GM12878 (cell line): ENCODE results near the gene ZNF785. TPM values are rescaled to one million over a fixed set of nuclear protein-coding genes. Genes with fewer than 3 reads are reported as not detected.

Experiments
- ATAC-seq: fragments of 200-7000 bp; cut with Tn5 transposase; 3 replicates; pipeline ENCODE4 v1.9.1; 2020; ENCODE audit warnings: mild to moderate bottlenecking, moderate library complexity
- BruUV-seq: library from RNA; stranded (reverse); fragments of 400-500 nt; replicated peaks from 2 replicates; lab custom pipeline; 2021; lab: Mats Ljungman, UMichigan
- CTCF ChIA-PET: fragments of 300-600 bp; sonication (Branson Sonifier 250); formaldehyde crosslinking; extraction: SDS; loops from one replicate; lab custom pipeline; 2021; ENCODE audit warnings: inconsistent platforms; lab: Yijun Ruan, JAX
- POLR2A ChIA-PET: fragments of 350-600 bp; formaldehyde crosslinking; extraction: SDS; loops from one replicate; lab custom pipeline; 2021; ENCODE audit warnings: inconsistent platforms; lab: Charles Lee
- RAD21 ChIA-PET: fragments of 300-600 bp; sonication (Branson Sonifier 250); formaldehyde crosslinking; loops from one replicate; lab custom pipeline; 2023; ENCODE audit warnings: antibody characterized with exemption; ENCODE audit not compliant: unreplicated experiment; lab: Charles Lee
- SMC1A ChIA-PET: fragments of 300-600 bp; sonication (Branson Sonifier 250); formaldehyde crosslinking; loops from one replicate; lab custom pipeline; 2023; ENCODE audit not compliant: unreplicated experiment, uncharacterized antibody; lab: Charles Lee
- DNase-seq: peaks from one replicate; pipeline ENCODE4 v3.0.0-alpha.2; 2011; ENCODE audit warnings: low read depth, low spot score
- FAIRE-seq: peaks from 3 replicates; lab custom pipeline; 2011; peaks lifted over from hg19 to GRCh38; lab: Jason Lieb, UNC
- H2AFZ ChIP-seq: 2 replicates; pipeline ENCODE4 v1.6.0; 2011; ENCODE audit warnings: low read depth, low read length, control low read depth; ENCODE audit not compliant: control insufficient read depth
- H3K27ac ChIP-seq: 2 replicates; pipeline ENCODE4 v1.5.1; 2011; ENCODE audit warnings: control low read depth; ENCODE audit not compliant: control insufficient read depth, insufficient read depth
- H3K27me3 ChIP-seq, 2 experiments: replicated peaks in 1 of 2; 2 replicates each; pipeline versions ENCODE4 v1.6.0 to v1.6.1; 2011; ENCODE audit warnings: low read length in 1 of 2; ENCODE audit not compliant: control insufficient read depth in 2 of 2, insufficient read depth in 2 of 2
- H3K36me3 ChIP-seq, 2 experiments: 2 replicates each; pipeline ENCODE4 v1.5.1; 2011; ENCODE audit warnings: low read length in 1 of 2; ENCODE audit not compliant: control insufficient read depth in 2 of 2, insufficient read depth in 2 of 2
- H3K4me1 ChIP-seq: 2 replicates; pipeline ENCODE4 v1.6.1; 2011; ENCODE audit warnings: mild to moderate bottlenecking, low read length, moderate library complexity, mixed read lengths; ENCODE audit not compliant: control insufficient read depth, insufficient read depth
- H3K4me2 ChIP-seq: 2 replicates; pipeline ENCODE4 v1.6.0; 2011; ENCODE audit warnings: control low read depth; ENCODE audit not compliant: control insufficient read depth, insufficient read depth
- H3K4me3 ChIP-seq: fragments of 200-600 bp; sonication (generic); 2 replicates; pipeline ENCODE4 v1.5.1; 2016
- H3K79me2 ChIP-seq: 2 replicates; pipeline ENCODE4 v1.6.0; 2011; ENCODE audit warnings: low read length; ENCODE audit not compliant: control insufficient read depth, insufficient read depth
- H3K9ac ChIP-seq: 2 replicates; pipeline ENCODE4 v1.8.0; 2011; ENCODE audit warnings: low read length, control low read depth, mixed read lengths; ENCODE audit not compliant: control insufficient read depth, insufficient read depth
- H3K9me3 ChIP-seq: replicated peaks from 3 replicates; pipeline ENCODE4 v1.5.1; 2011; ENCODE audit warnings: mild to moderate bottlenecking, low read length; ENCODE audit not compliant: control insufficient read depth, insufficient read depth
- H4K20me1 ChIP-seq: 2 replicates; pipeline ENCODE4 v1.6.0; 2011; ENCODE audit not compliant: control insufficient read depth, insufficient read depth
- ASH2L ChIP-seq: fragments of 300-600, 200-600 bp; sonication (generic); IDR thresholded peaks from 2 replicates; pipeline ENCODE4 v1.6.1; 2017; ENCODE audit warnings: low read depth, mild to moderate bottlenecking, borderline replicate concordance
- BHLHE40 ChIP-seq, 2 experiments: fragments of 450-650 bp in 1 of 2; IDR thresholded peaks; 2 replicates each; pipeline ENCODE4 v1.6.1; 2011 to 2017; ENCODE audit warnings: low read depth in 2 of 2, borderline replicate concordance in 1 of 2, improper control_type of control experiment in 1 of 2, low read length in 1 of 2, mild to moderate bottlenecking in 1 of 2
- BMI1 ChIP-seq: fragments of 450-650 bp; IDR thresholded peaks from 2 replicates; pipeline ENCODE4 v1.6.1; 2016; ENCODE audit warnings: mild to moderate bottlenecking, moderate library complexity, borderline replicate concordance
- CREM ChIP-seq: IDR thresholded peaks from 2 replicates; pipeline ENCODE4 v1.6.1; 2014; ENCODE audit warnings: antibody characterized with exemption, low read depth
- CTCF ChIP-seq, 3 experiments: IDR thresholded peaks in 2 of 3; conservative IDR thresholded peaks in 1 of 3; 2 replicates each; pipeline ENCODE4 v1.5.1; 2011; ENCODE audit warnings: low read depth in 3 of 3, low read length in 3 of 3, mild to moderate bottlenecking in 3 of 3, control low read depth in 2 of 3, moderate library complexity in 2 of 3, inconsistent platforms in 1 of 3, mixed read lengths in 1 of 3; ENCODE audit not compliant: control insufficient read depth in 2 of 3, insufficient read depth in 1 of 3; ENCODE audit errors: extremely low read depth in 1 of 3
- EP300 ChIP-seq, 2 experiments: fragments of 150-350 bp in 1 of 2; IDR thresholded peaks; 2 replicates each; pipeline ENCODE4 v1.6.1; 2011 to 2012; ENCODE audit warnings: low read depth in 2 of 2, low read length in 2 of 2, borderline replicate concordance in 1 of 2, improper control_type of control experiment in 1 of 2, inconsistent platforms in 1 of 2; ENCODE audit not compliant: control insufficient read depth in 1 of 2
- GABPA ChIP-seq: IDR thresholded peaks from 2 replicates; pipeline ENCODE4 v1.6.1; 2014; ENCODE audit warnings: antibody characterized with exemption, low read depth, mild to moderate bottlenecking, inconsistent platforms
- LARP7 ChIP-seq: fragments of 450-650 bp; IDR thresholded peaks from 2 replicates; pipeline ENCODE4 v1.6.1; 2017; ENCODE audit warnings: mild to moderate bottlenecking
- MAX ChIP-seq: IDR thresholded peaks from 2 replicates; pipeline ENCODE4 v1.6.1; 2012; ENCODE audit warnings: low read depth, low read length, improper control_type of control experiment
- RAD51 ChIP-seq: fragments of 450-650 bp; IDR thresholded peaks from 2 replicates; pipeline ENCODE4 v1.6.1; 2016; ENCODE audit warnings: moderate library complexity, mild to moderate bottlenecking, inconsistent platforms
- RCOR1 ChIP-seq: conservative IDR thresholded peaks from 2 replicates; pipeline ENCODE4 v1.6.1; 2012; ENCODE audit warnings: low read depth, low read length, improper control_type of control experiment
- SIN3A ChIP-seq: IDR thresholded peaks from 2 replicates; pipeline ENCODE4 v1.6.1; 2012; ENCODE audit warnings: low read depth, low read length, improper control_type of control experiment
- SKIL ChIP-seq: fragments of 450-650 bp; IDR thresholded peaks from 2 replicates; pipeline ENCODE4 v1.6.1; 2017; ENCODE audit warnings: mild to moderate bottlenecking, low read depth, inconsistent platforms; ENCODE audit not compliant: poor library complexity, severe bottlenecking
- SREBF1 ChIP-seq: IDR thresholded peaks from 2 replicates; pipeline ENCODE4 v1.6.1; 2012; ENCODE audit warnings: mild to moderate bottlenecking, low read length
- STAT1 ChIP-seq: fragments of 450-650 bp; conservative IDR thresholded peaks from 2 replicates; pipeline ENCODE4 v1.6.1; 2014; ENCODE audit warnings: antibody characterized with exemption, mild to moderate bottlenecking
- SUPT20H ChIP-seq: IDR thresholded peaks from 2 replicates; pipeline ENCODE4 v1.6.1; 2011; ENCODE audit warnings: low read depth, mild to moderate bottlenecking, low read length, moderate library complexity, borderline replicate concordance; ENCODE audit not compliant: control insufficient read depth
- TARDBP ChIP-seq: IDR thresholded peaks from 2 replicates; pipeline ENCODE4 v1.6.1; 2016; ENCODE audit warnings: borderline replicate concordance
- TCF12 ChIP-seq: IDR thresholded peaks from 2 replicates; pipeline ENCODE4 v1.6.1; 2011; ENCODE audit warnings: low read depth, mild to moderate bottlenecking, low read length
- WGBS: methylation state at CpG from one replicate; pipeline ENCODE4 v1.1.6; 2016; ENCODE audit warnings: low lambda C conversion rate; ENCODE audit not compliant: insufficient replicate concordance, insufficient coverage; ENCODE audit errors: missing lambda C conversion rate; 5-methylcytosine and 5-hydroxymethylcytosine counted together
- in situ Hi-C: fragments of 300-500 bp; cut with MboI; formaldehyde crosslinking; loops from 9 replicates; pipeline ENCODE4 v1.14.3; 2018; ENCODE audit warnings: mixed read lengths
- intact Hi-C: fragments of 100-400 bp; cut with micrococcal nuclease; formaldehyde crosslinking; loops from one replicate; pipeline ENCODE4 v1.14.2; 2022; ENCODE audit not compliant: unreplicated experiment
- polyA plus RNA-seq, 11 experiments: library from polyadenylated mRNA; depleted of rRNA in 4 of 11; unstranded in 6 of 11; stranded (reverse) in 5 of 11; fragments of >200 nt; fragmentation: Nextera tagmentation in 4 of 11; fragmentation: Illumina TruSeq in 1 of 11; extraction: Ambion mirVana in 4 of 11; extraction: Trizol in 1 of 11; gene quantifications; 1 replicate in 1 of 11; 2 replicates in 10 of 11; pipeline versions ENCODE4 v1.2.1 to v1.2.3, GENCODE V29; 2011 to 2016; ENCODE audit warnings: inconsistent platforms in 2 of 11, missing spikeins in 2 of 11, low read depth in 1 of 11
- total RNA-seq, 4 experiments: library from RNA; depleted of rRNA in 3 of 4; stranded (reverse); fragments of >200 nt in 3 of 4; fragmentation: Illumina TruSeq in 1 of 4; extraction: Trizol in 1 of 4; gene quantifications; 2 replicates each; pipeline versions ENCODE4 v1.2.1 to v1.2.3, GENCODE V29; 2013 to 2021

Gene ZNF785
- total and polyA plus RNA-seq, 10 of the 15 experiments (the other 5 are each of a cell fraction or from before 2014, with no cell fraction given) = 0.87 to 11.5 (median 7.5) TPM

- ATAC-seq = no peak
- no peak overlapping the region for H3K27ac ChIP-seq
- H3K4me1 ChIP-seq = no peaks in the 10 kb centered on the region
- no peaks in the 10 kb centered on the region for H4K20me1 ChIP-seq
- no peaks in the 10 kb centered on the region for H3K79me2 ChIP-seq
- ChIA-PET POLR2A (interaction anchor here (0.5 kb wide), 1 partner anchor 18 kb away, joined by 3 read pairs; no protein-coding TSS in a partner anchor), SMC1A (interaction anchor here (1.0 to 2.5 kb wide), 3 partner anchors 9 to 27 kb away, joined by 3 to 9 read pairs (median 5); partner anchors contain the start of gene ZNF689), RAD21 (interaction anchor here (0.6 to 2.3 kb wide), 5 partner anchors 31 to 528 kb away, joined by 3 to 10 read pairs (median 3); partner anchors contain the start of genes DCTPP1, PRR14 and TBX6), CTCF (interaction anchor here (1.0 to 5.7 kb wide), 7 partner anchors 9 to 210 kb away, joined by 3 to 24 read pairs (median 5); partner anchors contain the start of gene DCTPP1)
- H3K9me3 ChIP-seq = no peaks in the 10 kb centered on the region; the same call in 2 of the 3 replicates
- in situ Hi-C loops = no loop called here
- no peaks in the 10 kb centered on the region for H3K27me3 ChIP-seq
- intact Hi-C loops = no loop called here
- FAIRE-seq = no peak
- no TSS peak for BruUV-seq
- DNase-seq = no peak
- 34% methylated on average over 4 of the region's 4 CpGs for WGBS
- H2AFZ ChIP-seq = no peak overlapping the region
- no peaks in the 10 kb centered on the region for H3K36me3 ChIP-seq
- no peak overlapping the region for H3K4me2 ChIP-seq
- H3K9ac ChIP-seq = no peak overlapping the region
- H3K4me3 ChIP-seq = no peak overlapping the region
- TF ChIP-seq BHLHE40 (IDR thresholded peaks at IDR 0.05; ENCODE audit: borderline replicate concordance in 1 of 2, low read depth in 2 of 2, low read length in 1 of 2) = no peak
- TF ChIP-seq SKIL = no peak
- TF ChIP-seq CREM = no peak
- TF ChIP-seq RCOR1 = no peak
- TF ChIP-seq BMI1 = no peak
- no peak for TF ChIP-seq GABPA
- no peak for TF ChIP-seq SIN3A
- no peak for TF ChIP-seq TCF12
- no peak for TF ChIP-seq SUPT20H
- no peak for TF ChIP-seq EP300 (IDR thresholded peaks at IDR 0.05; ENCODE audit: borderline replicate concordance in 1 of 2, control insufficient read depth in 1 of 2, low read depth in 2 of 2, low read length in 2 of 2)
- TF ChIP-seq LARP7 = no peak
- TF ChIP-seq MAX = no peak
- no peak for TF ChIP-seq TARDBP
- TF ChIP-seq STAT1 = no peak
- TF ChIP-seq ASH2L = no peak
- no peak for TF ChIP-seq CTCF (IDR thresholded peaks at IDR 0.05 in 2 of 3, conservative IDR thresholded peaks at IDR 0.05 in 1 of 3; ENCODE audit: control insufficient read depth in 2 of 3, extremely low read depth in 1 of 3, insufficient read depth in 1 of 3, low read depth in 3 of 3, low read length in 3 of 3)
- TF ChIP-seq SREBF1 = no peak
- TF ChIP-seq RAD51 = no peak
Observed at GRCh38 chr16:30619202-30619601, 33.7 kb upstream of the ZNF785 start.
